Gastrocnemius medialis (tissue), 4 donors: Measurements from ENCODE around the gene ZNF521. TPM values are rescaled to one million over a fixed set of nuclear protein-coding genes. Genes with fewer than 3 reads are reported as not detected.

Experiments used
- ATAC-seq, 2 donors: fragments of 150-250 bp; one replicate each; pipeline ENCODE4 v1.9.1; 2016
- DNase-seq, 2 donors: peaks; one replicate each; pipeline ENCODE4 v3.0.0-alpha.2; 2019
- H3K27ac ChIP-seq, 4 donors: fragments of 200-600 bp; sonication (generic); 1 replicate in 1 of 4; 2 replicates in 3 of 4; pipeline ENCODE4 v1.5.1; 2016 to 2018; ENCODE audit warnings: mild to moderate bottlenecking in 2 of 4, moderate library complexity in 1 of 4
- H3K27me3 ChIP-seq, 3 donors: fragments of 200-600 bp; sonication (generic) in 2 of 3; 1 replicate in 1 of 3; 2 replicates in 2 of 3; pipeline versions ENCODE4 v1.5.1 to v1.6.0; 2016 to 2019; ENCODE audit warnings: mild to moderate bottlenecking in 1 of 3, moderate library complexity in 1 of 3
- H3K36me3 ChIP-seq, 2 donors: fragments of 200-600 bp; sonication (generic) in 1 of 2; one replicate each; pipeline ENCODE4 v1.5.1; 2017 to 2018
- H3K4me1 ChIP-seq, 2 donors: fragments of 200-600 bp; sonication (generic) in 1 of 2; one replicate each; pipeline ENCODE4 v1.5.1; 2016 to 2017; ENCODE audit warnings: mild to moderate bottlenecking in 2 of 2
- H3K4me3 ChIP-seq, 4 donors: fragments of 200-600 bp; sonication (generic) in 3 of 4; 1 replicate in 1 of 4; 2 replicates in 3 of 4; pipeline ENCODE4 v1.5.1; 2016 to 2019; ENCODE audit warnings: mild to moderate bottlenecking in 2 of 4
- H3K9me3 ChIP-seq, 3 donors: fragments of 200-600 bp; sonication (generic) in 2 of 3; 1 replicate in 1 of 3; 2 replicates in 2 of 3; pipeline ENCODE4 v1.5.1; 2016 to 2019
- CTCF ChIP-seq, 5 experiments: fragments of 450-650 bp in 3 of 5; fragments of 200-600 bp in 2 of 5; sonication (generic) in 2 of 5; IDR thresholded peaks in 4 of 5; conservative IDR thresholded peaks in 1 of 5; 1 replicate in 4 of 5; 2 replicates in 1 of 5; pipeline ENCODE4 v1.5.1; 2016 to 2019; ENCODE audit warnings: antibody characterized with exemption in 5 of 5, mild to moderate bottlenecking in 3 of 5, moderate library complexity in 3 of 5
- POLR2A ChIP-seq, 2 donors: fragments of 450-650 bp; IDR thresholded peaks; one replicate each; pipeline ENCODE4 v1.6.1; 2017; ENCODE audit warnings: antibody characterized with exemption in 2 of 2, mild to moderate bottlenecking in 2 of 2, moderate library complexity in 2 of 2
- in situ Hi-C, 4 donors: fragments of 200-750 bp; cut with MboI; loops; one replicate each; pipeline versions ENCODE4 v1.15.0 to v1.8.0; 2017; ENCODE audit warnings: low sequenced_read_pairs in 4 of 4
- intact Hi-C: fragments of 100-400 bp; cut with DNase I; formaldehyde crosslinking; loops from one replicate; pipeline ENCODE4 v1.15.1; 2023; ENCODE audit warnings: low total_unique reads
- total RNA-seq, 4 donors: library from RNA; depleted of rRNA; stranded (reverse); fragments of >200 nt; gene quantifications; one replicate each; pipeline versions ENCODE4 v1.1.0 to v1.2.3, GENCODE V29; 2016

The ZNF521 gene
- total RNA-seq, 4 donors from 2014 or later = 3.5 to 15.6 (median 4.7) TPM

DNA sequence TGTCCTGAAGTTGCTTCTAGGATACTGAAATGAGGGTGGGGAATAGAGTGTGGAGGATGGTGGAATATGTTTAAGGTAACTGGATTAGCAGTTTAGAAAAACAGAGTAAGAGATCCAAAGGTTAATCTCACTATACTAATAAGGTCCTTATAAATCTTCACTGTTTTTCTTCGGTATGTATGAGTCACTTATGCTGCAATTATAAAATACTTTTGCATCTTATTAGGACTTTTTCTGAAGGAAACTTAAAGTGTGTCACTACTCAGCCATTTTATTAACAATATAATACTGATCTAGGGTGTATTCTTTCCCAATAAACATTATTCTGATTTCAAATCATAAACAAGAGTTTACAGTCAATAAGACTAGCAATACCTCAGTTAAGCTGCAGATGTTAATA, 182.3 kb downstream of the ZNF521 start:
- intact Hi-C loops = no loop called here
- no peak for TF ChIP-seq CTCF (IDR thresholded peaks at IDR 0.05 in 4 of 5, conservative IDR thresholded peaks at IDR 0.05 in 1 of 5)
- no peak for TF ChIP-seq POLR2A (IDR thresholded peaks at IDR 0.05)
- Histone ChIP-seq H3K4me3 (no peak overlapping the region), H3K36me3 (no peaks in the 10 kb centered on the region), H3K9me3 (no peaks in the 10 kb centered on the region), H3K27ac (no peak overlapping the region), H3K4me1 (peaks cover 14 to 15% of the 10 kb centered on the region in 2 donors), H3K27me3 (no peaks in the 10 kb centered on the region)
- ATAC-seq (no peak), DNase-seq (no peak)
- in situ Hi-C loops = no loop called here

DNA sequence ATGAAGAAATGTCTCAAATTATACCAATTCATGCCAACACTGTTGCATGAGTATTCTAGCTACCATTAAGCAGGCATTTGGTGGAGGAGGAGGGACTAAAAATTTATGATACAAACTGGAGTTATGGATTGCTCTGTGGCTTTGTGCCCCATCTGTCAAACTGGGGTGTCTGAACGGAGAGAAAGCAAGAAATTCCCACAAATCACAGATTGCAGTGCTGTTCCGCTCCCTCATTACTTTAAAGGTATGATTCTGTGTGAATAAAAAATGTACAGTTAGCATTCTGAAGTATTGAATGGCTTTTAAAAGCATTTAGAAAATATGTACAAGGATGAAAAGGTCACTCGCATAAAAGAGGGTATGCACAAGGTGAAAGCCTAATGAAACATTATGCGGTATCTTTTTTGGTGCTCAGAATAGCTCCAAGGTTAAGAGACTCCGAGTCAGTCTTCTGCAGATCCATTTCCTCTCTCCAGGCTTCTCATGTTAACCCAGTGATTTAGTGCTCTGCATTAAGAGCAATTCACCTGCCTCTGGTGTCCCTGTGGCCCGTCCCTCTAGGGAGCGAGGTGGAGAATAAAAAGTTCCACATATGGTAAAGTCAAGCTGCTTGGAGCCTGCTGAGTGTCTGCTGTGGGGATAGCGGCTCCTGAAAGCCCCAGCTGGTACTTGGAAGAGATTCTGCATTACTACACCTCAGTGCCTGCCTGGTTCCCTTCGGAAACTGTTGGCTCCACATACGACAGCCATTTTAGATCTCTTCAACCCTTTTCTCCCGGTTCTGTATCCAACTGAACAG, 184.2 kb downstream of the ZNF521 start:
- Histone ChIP-seq H3K4me1 (peaks cover 20% of the 10 kb centered on the region in 2 donors), H3K4me3 (peak overlapping the region in 2 of 4 donors; percentile 6 to 15), H3K36me3 (no peaks in the 10 kb centered on the region), H3K27ac (peak overlapping the region in 1 of 4 donors; percentile 32), H3K27me3 (no peaks in the 10 kb centered on the region), H3K9me3 (no peaks in the 10 kb centered on the region)
- in situ Hi-C loops = no loop called here
- ATAC-seq = peak; percentile 30 to 54
- TF ChIP-seq POLR2A (IDR thresholded peaks at IDR 0.05) (no peak), CTCF (IDR thresholded peaks at IDR 0.05 in 4 of 5, conservative IDR thresholded peaks at IDR 0.05 in 1 of 5) (no peak)
- DNase-seq = no peak
- intact Hi-C loops = no loop called here

GRCh38 chr18:25166113-25166512, 185.9 kb downstream of the ZNF521 start:
- in situ Hi-C loops = no loop called here
- DNase-seq (no peak), ATAC-seq (no peak)
- Histone ChIP-seq H3K4me3 (no peak overlapping the region), H3K4me1 (peaks cover 15 to 20% of the 10 kb centered on the region in 2 donors), H3K27me3 (no peaks in the 10 kb centered on the region), H3K9me3 (no peaks in the 10 kb centered on the region), H3K27ac (no peak overlapping the region), H3K36me3 (no peaks in the 10 kb centered on the region)
- no peak for TF ChIP-seq CTCF (IDR thresholded peaks at IDR 0.05 in 4 of 5, conservative IDR thresholded peaks at IDR 0.05 in 1 of 5)
- no peak for TF ChIP-seq POLR2A (IDR thresholded peaks at IDR 0.05)
- intact Hi-C loops = no loop called here

GRCh38 chr18:25164848-25165811, 186.8 kb downstream of the ZNF521 start:
- ATAC-seq = peak; percentile 38 to 68
- no peak for DNase-seq
- in situ Hi-C loops (no loop called here), intact Hi-C loops (no loop called here)
- no peaks in the 10 kb centered on the region for H3K9me3 ChIP-seq
- peak overlapping the region in 2 of 4 donors; percentile 34 to 42 for H3K27ac ChIP-seq
- TF ChIP-seq CTCF (IDR thresholded peaks at IDR 0.05 in 4 of 5, conservative IDR thresholded peaks at IDR 0.05 in 1 of 5) = peak in 1 of 5 experiments; percentile 13
- TF ChIP-seq POLR2A (IDR thresholded peaks at IDR 0.05) = no peak
- H3K4me3 ChIP-seq = peak overlapping the region; percentile 31 to 57 (median 40)
- H3K36me3 ChIP-seq = no peaks in the 10 kb centered on the region
- H3K4me1 ChIP-seq = peaks cover 14 to 20% of the 10 kb centered on the region in 2 donors
- no peaks in the 10 kb centered on the region for H3K27me3 ChIP-seq
